Astrocyte of the spinal cord (primary cell): ENCODE measurements around the gene NFATC1.

Source experiments
- DNase-seq: peaks from one replicate; pipeline ENCODE4 v3.0.0; 2011; ENCODE audit warnings: low read depth, low spot score
- H3K4me3 ChIP-seq: 2 replicates; pipeline ENCODE4 v1.5.1; 2011; ENCODE audit warnings: low read depth, mild to moderate bottlenecking, low read length, moderate library complexity
- in situ Hi-C: cut with HindIII; loops from 2 replicates; pipeline ENCODE4 v1.10.0; 2017; ENCODE audit warnings: low sequenced_read_pairs
- TF ChIP-seq, protein P1 (sequence below): IDR thresholded peaks from 2 replicates; pipeline ENCODE4 v1.5.1; 2012; ENCODE audit warnings: low read depth, mild to moderate bottlenecking, low read length, inconsistent platforms

Gene NFATC1

GRCh38 chr18:79523736-79524180, 128.0 kb downstream of the NFATC1 start:
- H3K4me3 ChIP-seq = no peak overlapping the region
- in situ Hi-C loops = no loop called here
- TF ChIP-seq, protein P1, sequence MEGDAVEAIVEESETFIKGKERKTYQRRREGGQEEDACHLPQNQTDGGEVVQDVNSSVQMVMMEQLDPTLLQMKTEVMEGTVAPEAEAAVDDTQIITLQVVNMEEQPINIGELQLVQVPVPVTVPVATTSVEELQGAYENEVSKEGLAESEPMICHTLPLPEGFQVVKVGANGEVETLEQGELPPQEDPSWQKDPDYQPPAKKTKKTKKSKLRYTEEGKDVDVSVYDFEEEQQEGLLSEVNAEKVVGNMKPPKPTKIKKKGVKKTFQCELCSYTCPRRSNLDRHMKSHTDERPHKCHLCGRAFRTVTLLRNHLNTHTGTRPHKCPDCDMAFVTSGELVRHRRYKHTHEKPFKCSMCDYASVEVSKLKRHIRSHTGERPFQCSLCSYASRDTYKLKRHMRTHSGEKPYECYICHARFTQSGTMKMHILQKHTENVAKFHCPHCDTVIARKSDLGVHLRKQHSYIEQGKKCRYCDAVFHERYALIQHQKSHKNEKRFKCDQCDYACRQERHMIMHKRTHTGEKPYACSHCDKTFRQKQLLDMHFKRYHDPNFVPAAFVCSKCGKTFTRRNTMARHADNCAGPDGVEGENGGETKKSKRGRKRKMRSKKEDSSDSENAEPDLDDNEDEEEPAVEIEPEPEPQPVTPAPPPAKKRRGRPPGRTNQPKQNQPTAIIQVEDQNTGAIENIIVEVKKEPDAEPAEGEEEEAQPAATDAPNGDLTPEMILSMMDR = no peak
- no peak for DNase-seq

- TF ChIP-seq, protein P1 = no peak
- no peak overlapping the region for H3K4me3 ChIP-seq
- in situ Hi-C loops = no loop called here
- no peak for DNase-seq
These were observed 128.7 kb downstream of the NFATC1 start for GRCh38 chr18:79524181-79525078.

- in situ Hi-C loops = no loop called here
- TF ChIP-seq, protein P1 = no peak
- no peak for DNase-seq
- H3K4me3 ChIP-seq = no peak overlapping the region
These were observed 130.1 kb downstream of the NFATC1 start for GRCh38 chr18:79525556-79526467.

DNA sequence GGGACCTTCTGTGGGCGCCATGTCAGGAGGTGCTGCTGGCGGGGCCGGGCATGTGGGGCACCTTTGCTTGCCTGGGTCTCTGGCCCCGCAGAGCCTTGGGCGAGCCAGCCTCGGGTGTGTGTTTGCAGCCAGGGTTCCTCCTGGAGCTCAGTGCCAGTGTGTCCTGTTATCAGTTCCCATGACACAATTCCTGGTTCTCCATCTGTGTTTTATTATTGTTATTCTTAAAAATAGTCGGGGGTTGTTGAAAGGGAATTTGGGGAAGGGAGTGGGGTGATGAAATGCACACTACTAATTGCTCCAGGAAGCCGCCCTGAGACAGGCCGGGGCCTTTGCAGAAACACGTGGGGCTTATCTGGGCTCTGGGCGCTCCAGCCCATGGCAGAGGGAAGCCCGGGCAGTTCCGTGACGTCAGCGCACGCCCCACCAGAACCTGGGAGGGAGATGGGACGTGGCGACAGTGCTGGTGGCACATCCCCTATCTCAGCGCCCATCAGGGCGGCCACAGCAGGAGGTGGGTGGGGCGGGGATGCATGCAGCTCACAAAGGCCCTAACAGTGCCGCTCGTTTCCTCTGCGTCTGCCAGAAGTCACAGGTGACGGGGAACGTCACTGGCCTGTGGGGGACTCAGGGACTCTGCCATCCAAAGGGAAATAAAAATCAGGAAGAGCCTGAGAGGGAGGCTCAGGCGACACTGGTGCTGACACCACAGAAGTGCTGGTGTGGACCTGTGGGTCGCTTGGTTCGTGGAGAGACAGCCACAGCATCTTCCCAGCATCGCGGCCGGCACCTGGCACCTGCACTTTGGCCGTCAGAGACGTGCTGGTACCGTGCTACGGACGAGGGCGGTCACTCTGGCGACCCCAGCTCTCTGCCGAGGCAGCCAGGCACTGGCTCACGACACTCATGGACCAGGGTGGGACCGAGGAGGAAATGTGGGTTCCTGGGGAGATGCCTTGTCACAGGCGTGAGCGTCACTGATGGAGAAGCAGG, 131.0 kb downstream of the NFATC1 start:
- DNase-seq = no peak
- TF ChIP-seq, protein P1 = no peak
- H3K4me3 ChIP-seq = no peak overlapping the region
- in situ Hi-C loops = no loop called here

- TF ChIP-seq, protein P1 = no peak
These were observed 132.1 kb downstream of the NFATC1 start for GRCh38 chr18:79527656-79528315.

More at GRCh38 chr18:79527656-79528315, 132.1 kb downstream of the NFATC1 start:
- in situ Hi-C loops = no loop called here
- no peak for DNase-seq
- H3K4me3 ChIP-seq = no peak overlapping the region
